Measurements from ENCODE around the gene SELENOW.
"Not testable (repeated sequence)": the region's sequence is repeated elsewhere in the genome, so short reads cannot be mapped to it uniquely, and the experiment has no call there.

DNA sequence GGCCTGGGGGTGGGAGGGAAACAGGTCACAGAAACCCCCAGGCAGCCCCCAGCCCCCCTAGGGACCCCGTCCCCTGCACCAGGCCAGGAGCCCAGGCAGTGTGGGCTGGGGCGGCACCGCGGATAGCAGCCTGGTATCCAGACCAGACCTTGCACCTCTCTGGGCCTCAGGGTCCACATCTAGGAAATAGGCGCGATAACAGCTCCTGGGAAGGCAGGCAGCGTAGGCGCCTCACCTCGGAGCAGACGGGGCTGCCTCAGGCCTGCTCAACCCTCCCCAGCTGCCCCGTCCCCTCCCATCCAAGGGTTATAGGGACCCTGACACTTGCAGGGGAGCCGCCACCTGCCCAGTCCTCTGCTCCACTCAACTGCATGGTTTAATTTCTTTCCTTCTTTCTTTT, 25.2 kb downstream of the SELENOW start:
- TF ChIP-seq, protein P1, sequence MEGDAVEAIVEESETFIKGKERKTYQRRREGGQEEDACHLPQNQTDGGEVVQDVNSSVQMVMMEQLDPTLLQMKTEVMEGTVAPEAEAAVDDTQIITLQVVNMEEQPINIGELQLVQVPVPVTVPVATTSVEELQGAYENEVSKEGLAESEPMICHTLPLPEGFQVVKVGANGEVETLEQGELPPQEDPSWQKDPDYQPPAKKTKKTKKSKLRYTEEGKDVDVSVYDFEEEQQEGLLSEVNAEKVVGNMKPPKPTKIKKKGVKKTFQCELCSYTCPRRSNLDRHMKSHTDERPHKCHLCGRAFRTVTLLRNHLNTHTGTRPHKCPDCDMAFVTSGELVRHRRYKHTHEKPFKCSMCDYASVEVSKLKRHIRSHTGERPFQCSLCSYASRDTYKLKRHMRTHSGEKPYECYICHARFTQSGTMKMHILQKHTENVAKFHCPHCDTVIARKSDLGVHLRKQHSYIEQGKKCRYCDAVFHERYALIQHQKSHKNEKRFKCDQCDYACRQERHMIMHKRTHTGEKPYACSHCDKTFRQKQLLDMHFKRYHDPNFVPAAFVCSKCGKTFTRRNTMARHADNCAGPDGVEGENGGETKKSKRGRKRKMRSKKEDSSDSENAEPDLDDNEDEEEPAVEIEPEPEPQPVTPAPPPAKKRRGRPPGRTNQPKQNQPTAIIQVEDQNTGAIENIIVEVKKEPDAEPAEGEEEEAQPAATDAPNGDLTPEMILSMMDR (IDR thresholded peaks at IDR 0.05), result not testable (repeated sequence)
- not testable (repeated sequence) for TF ChIP-seq EP300, POLR2A, POLR2AphosphoS5 (IDR thresholded peaks at IDR 0.05)
